Brain microvascular endothelial cell (primary cell): Measurements from ENCODE around the gene LRRC45.

Experiments
- DNase-seq: peaks from one replicate; pipeline ENCODE4 v3.0.0-alpha.2; 2020
- H3K27ac ChIP-seq: fragments of 250-450 bp; sonication (Bioruptor Pico); 2 replicates; pipeline ENCODE4 v1.5.1; 2020; ENCODE audit warnings: mild to moderate bottlenecking, moderate library complexity
- H3K27me3 ChIP-seq: fragments of 250-450 bp; sonication (Bioruptor Pico); replicated peaks from 2 replicates; pipeline ENCODE4 v1.5.1; 2020; ENCODE audit warnings: mild to moderate bottlenecking
- H3K36me3 ChIP-seq: fragments of 250-450 bp; sonication (Bioruptor Pico); replicated peaks from 2 replicates; pipeline ENCODE4 v1.5.1; 2020; ENCODE audit warnings: mild to moderate bottlenecking
- H3K4me3 ChIP-seq: 2 replicates; pipeline ENCODE4 v1.5.1; 2011; ENCODE audit warnings: low read depth, mild to moderate bottlenecking, control low read depth, low read length, moderate library complexity
- in situ Hi-C: cut with HindIII; loops from 2 replicates; pipeline ENCODE4 v1.10.0; 2017; ENCODE audit warnings: low sequenced_read_pairs, low pct_ligation_motif_present
- TF ChIP-seq, protein P1 (sequence below): IDR thresholded peaks from 2 replicates; pipeline ENCODE4 v1.5.1; 2011; ENCODE audit warnings: low read depth, mild to moderate bottlenecking, moderate library complexity, low read length, control low read depth, inconsistent platforms; ENCODE audit errors: missing control alignments

Gene LRRC45

DNA sequence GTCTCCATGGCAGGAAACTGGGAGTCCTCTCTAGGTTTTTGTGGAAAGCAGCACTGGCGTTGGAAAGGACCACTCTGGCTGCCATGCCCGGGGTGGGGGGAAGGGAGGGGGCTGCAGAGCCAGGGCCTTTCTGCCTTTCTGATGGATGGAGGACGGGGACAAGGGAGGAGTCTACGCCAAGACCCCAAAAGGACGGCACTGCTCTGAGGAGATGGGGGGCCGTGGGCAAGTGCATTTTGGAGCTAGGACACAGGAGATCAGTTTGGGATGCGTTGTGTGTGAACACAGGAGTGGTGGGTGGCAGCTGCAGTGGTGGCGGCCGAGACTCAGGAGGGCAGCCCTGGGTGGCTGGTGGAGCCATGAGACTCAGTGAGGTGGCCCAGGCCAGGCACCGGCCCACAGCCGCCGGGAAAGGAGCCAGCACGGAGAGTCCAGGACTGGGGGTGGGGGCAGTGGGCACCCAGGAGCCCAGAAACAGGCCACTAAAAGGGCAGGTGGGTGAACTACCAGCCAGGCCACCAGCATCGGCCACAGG, 2.5 kb upstream of the LRRC45 start:
- Histone ChIP-seq H3K27me3 (no peaks in the 10 kb centered on the region), H3K36me3 (no peaks in the 10 kb centered on the region), H3K27ac (no peak overlapping the region), H3K4me3 (no peak overlapping the region)
- DNase-seq, result no peak
- TF ChIP-seq, protein P1, sequence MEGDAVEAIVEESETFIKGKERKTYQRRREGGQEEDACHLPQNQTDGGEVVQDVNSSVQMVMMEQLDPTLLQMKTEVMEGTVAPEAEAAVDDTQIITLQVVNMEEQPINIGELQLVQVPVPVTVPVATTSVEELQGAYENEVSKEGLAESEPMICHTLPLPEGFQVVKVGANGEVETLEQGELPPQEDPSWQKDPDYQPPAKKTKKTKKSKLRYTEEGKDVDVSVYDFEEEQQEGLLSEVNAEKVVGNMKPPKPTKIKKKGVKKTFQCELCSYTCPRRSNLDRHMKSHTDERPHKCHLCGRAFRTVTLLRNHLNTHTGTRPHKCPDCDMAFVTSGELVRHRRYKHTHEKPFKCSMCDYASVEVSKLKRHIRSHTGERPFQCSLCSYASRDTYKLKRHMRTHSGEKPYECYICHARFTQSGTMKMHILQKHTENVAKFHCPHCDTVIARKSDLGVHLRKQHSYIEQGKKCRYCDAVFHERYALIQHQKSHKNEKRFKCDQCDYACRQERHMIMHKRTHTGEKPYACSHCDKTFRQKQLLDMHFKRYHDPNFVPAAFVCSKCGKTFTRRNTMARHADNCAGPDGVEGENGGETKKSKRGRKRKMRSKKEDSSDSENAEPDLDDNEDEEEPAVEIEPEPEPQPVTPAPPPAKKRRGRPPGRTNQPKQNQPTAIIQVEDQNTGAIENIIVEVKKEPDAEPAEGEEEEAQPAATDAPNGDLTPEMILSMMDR, result no peak
- in situ Hi-C loops, result no loop called here

DNA sequence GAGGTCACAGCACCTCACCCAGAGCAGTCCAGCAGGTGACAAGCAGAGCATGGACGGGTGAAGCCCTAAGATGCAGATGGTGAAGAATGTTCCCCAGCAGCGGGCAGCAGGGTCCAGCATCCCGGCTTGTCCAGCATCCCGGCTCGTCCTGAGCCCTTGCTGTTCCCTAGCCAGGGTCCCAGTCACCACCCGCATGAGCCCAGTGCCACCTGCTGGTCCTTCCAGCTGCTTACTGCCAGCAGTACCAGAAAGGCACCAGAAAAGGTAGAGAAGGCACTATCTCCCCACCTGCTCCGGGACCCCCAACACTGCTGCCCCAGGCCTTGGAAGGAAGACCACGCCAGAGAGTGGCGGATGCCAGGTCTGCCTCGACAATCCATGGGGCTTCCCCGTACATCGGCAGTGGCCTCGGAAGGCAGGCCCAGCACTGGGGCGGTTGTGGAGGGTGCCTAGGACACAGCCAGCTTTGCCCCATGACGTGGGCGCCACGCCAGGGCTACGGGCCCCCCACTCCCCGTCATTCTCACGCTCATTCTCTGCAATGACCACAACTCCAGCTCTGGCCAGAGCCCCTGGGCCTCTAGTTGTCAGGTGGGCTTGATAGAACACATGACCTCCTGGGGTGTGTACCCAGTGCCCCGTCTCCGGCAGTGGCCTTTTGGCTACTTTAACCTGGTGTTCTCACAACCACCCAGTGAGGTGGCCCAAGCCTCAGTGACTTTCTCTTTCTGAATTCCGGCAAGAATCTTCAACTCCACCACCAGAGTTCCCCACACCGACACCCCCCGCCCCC, 1.8 kb upstream of the LRRC45 start:
- no peaks in the 10 kb centered on the region for H3K27me3 ChIP-seq
- in situ Hi-C loops, result no loop called here

DNA sequence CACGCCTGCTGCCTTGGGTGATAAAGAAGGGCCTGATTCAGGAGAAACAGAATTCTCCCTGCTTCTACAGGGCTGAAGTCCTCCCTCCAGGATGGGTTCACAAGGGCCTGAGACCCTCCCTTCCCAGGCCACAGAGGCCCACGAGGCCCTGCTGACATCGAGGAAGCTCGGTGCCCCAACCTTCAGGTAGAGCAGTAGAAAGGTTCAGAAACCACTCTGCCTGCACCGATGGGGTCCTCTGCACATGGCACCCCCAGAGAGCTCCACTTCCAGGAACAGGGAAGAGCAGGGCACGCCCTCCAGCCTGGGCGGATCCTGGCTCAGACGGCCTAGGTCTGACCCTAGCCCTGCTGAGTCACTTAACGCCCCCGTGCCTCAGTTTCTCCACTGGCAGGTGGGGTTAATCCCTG, 1.2 kb upstream of the LRRC45 start:
- Histone ChIP-seq H3K27me3 (no peaks in the 10 kb centered on the region), H3K27ac (no peak overlapping the region), H3K4me3 (peak overlapping the region; percentile 77), H3K36me3 (no peaks in the 10 kb centered on the region)
- in situ Hi-C loops, result no loop called here
- TF ChIP-seq, protein P1, result no peak
- DNase-seq, result no peak

More for the DNA sequence above, 1.8 kb upstream of the LRRC45 start:
- no peaks in the 10 kb centered on the region for H3K36me3 ChIP-seq
- peak overlapping the region; percentile 77 for H3K4me3 ChIP-seq
- TF ChIP-seq, protein P1, result peak; percentile 84
- H3K27ac ChIP-seq, result no peak overlapping the region
- peak; percentile 59 for DNase-seq

DNA sequence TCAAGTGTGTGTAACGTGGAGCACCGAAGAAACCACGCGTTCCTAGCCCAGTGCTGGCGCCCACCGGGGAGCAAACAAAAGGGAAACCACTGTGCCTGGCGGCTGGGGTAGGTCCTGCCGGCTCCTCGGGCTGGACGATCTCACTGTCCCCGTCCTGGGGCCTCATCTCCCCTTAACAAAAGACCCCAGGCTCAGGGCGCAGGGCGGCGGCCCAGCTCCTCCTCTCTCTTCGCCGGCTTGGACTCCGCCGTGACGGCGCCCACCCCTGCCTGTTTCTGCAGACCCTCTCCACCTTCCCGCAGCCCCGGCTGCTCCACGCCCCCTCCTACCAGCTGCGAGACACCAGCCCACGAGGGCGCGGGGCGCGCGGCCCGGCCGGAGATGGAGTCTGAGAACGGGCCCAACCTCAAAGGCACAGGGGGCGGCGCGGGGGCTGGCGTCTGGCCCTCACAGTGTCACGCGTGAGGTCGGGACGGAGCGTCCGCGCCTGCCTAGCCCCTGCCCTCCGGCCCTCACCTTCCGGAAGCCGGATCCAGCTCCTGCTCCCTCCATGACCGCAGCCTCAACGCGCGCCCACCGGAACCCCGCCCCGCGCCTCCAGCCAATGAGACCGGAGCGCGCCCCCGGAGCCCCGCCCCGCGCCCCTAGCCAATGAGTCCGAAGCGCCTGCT, 660 bp upstream of the LRRC45 start, which contains the start of gene CENPX:
Gene CENPX, minus strand, starts transcription at position 569 of the 671 bp plus-strand sequence. Its CDS starts 17 bp downstream, at position 552.
- H3K4me3 ChIP-seq, result peak within 1 kb of the TSS; percentile 77
- no peak for DNase-seq
- no peak within 1 kb of the TSS for H3K27ac ChIP-seq
- no peaks in the 10 kb centered on the region for H3K27me3 ChIP-seq
- TF ChIP-seq, protein P1, result no peak
- in situ Hi-C loops, result no loop called here
- H3K36me3 ChIP-seq, result no peaks in the 10 kb centered on the region

DNA sequence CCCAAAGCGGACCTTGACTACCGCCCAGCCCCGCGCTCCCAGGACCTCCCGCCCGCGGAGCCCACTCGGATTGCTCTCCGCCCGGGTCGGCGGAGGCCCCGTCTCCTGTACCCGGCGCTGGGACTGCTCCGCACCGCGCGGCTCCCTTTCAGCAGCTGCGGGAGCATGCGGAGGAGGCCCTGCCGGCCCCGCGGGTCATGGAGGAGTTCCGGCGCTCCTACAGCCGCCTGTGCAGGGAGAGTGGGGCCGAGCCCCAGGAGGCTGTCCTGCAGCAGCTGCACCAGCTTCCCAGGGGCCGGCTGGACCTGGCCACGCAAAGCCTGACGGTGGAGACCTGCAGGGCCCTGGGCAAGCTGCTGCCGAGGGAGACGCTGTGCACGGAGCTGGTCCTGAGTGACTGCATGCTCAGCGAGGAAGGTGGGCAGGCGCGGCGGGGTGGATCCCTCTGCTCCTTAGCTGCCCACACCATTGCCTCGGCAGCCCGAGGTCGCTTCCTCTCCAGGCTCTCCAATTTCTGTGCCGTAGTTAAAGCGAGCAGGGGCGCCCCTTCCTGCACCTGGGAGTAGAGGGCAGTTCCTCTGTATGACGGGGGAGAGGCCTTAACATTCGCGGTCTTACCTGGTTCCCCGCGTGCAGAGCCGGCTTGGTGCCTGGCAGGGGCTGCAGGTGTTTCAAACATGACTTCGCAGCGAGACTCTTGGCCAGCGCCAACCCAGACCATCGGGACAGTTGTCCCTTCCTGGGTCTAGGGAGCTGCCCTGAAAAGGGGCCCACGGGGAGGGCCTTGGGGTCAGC, 539 bp downstream of the LRRC45 start:
- peak overlapping the region; percentile 72 for H3K4me3 ChIP-seq
- H3K27ac ChIP-seq, result no peak overlapping the region
- no peaks in the 10 kb centered on the region for H3K27me3 ChIP-seq
- TF ChIP-seq, protein P1, result no peak
- no peak for DNase-seq
- in situ Hi-C loops, result no loop called here
- H3K36me3 ChIP-seq, result no peaks in the 10 kb centered on the region
